ENCODE results near the gene KCP. TPM values are rescaled to one million over a fixed set of nuclear protein-coding genes. Genes with fewer than 3 reads are reported as not detected.

KCP gene
- total RNA-seq: 1 to 10 TPM in 1 of 3 donors, under 1 TPM in 2; 0.33 to 2.2 (median 0.88) TPM

DNA sequence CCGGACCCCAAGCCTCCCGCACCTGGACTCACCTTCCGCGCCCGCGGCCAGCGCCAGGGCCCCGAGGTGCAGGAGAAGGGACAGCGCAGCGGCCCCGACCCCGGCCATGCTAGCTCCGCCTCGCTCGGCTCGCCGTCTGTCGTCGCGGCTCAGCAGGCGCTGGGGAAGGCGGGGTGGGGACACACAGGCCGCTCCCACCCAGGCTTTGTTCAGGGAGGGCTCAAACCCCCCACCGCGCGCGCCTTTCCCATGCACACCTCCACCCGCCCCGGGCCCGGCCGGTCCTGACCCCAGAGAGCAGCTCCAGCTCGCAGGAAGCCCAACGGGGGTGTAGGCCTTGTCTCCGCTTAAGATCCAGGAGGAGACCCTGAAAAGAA lies at the start of gene KCP:
KCP (minus strand) TSS at position 141 of the 377 bp plus-strand sequence; CDS start at position 108, 33 bp downstream.
- Histone ChIP-seq H3K27me3 (peaks cover 8 to 38% of the 10 kb centered on the region in 2 donors), H3K36me3 (no peaks in the 10 kb centered on the region), H3K4me1 (no peaks in the 10 kb centered on the region), H3K4me3 (peak within 1 kb of the TSS; percentile 27 to 46 (median 34)), H3K27ac (peak within 1 kb of the TSS in 1 of 2 donors; percentile 13), H3K9me3 (no peaks in the 10 kb centered on the region)
- TF ChIP-seq, protein P1, sequence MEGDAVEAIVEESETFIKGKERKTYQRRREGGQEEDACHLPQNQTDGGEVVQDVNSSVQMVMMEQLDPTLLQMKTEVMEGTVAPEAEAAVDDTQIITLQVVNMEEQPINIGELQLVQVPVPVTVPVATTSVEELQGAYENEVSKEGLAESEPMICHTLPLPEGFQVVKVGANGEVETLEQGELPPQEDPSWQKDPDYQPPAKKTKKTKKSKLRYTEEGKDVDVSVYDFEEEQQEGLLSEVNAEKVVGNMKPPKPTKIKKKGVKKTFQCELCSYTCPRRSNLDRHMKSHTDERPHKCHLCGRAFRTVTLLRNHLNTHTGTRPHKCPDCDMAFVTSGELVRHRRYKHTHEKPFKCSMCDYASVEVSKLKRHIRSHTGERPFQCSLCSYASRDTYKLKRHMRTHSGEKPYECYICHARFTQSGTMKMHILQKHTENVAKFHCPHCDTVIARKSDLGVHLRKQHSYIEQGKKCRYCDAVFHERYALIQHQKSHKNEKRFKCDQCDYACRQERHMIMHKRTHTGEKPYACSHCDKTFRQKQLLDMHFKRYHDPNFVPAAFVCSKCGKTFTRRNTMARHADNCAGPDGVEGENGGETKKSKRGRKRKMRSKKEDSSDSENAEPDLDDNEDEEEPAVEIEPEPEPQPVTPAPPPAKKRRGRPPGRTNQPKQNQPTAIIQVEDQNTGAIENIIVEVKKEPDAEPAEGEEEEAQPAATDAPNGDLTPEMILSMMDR (IDR thresholded peaks at IDR 0.05): no peak
- TF ChIP-seq POLR2AphosphoS5 (IDR thresholded peaks at IDR 0.05) (no peak), POLR2A (IDR thresholded peaks at IDR 0.05) (no peak)
- DNase-seq (ENCODE audit: low spot score in 2 of 2): peak in 1 of 2 donors; percentile 39
- intact Hi-C loops (cut with DNase I; ENCODE audit: low total_unique reads): no loop called here

DNA sequence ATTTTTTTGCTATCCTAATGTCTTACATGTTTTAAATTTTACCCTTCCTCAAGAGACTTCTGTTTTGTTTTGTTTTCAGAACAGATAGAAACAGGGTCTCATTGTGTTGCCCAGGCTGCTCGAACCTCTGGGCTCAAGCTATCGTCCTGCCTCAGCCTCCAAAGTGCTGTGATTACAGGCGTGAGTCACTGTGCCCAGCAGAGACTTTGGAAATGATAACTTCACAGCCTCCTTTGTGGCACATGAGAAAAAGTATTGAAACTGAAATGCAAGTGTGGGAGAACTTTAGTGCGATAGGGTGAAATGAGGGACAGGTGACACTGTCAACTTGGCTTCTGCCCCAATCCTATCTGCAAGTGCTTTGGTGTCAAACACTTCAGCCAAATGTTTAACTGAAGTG lies 48.8 kb upstream of the KCP start:
- no peak overlapping the region for H3K4me3 ChIP-seq
- H3K36me3 ChIP-seq: no peaks in the 10 kb centered on the region
- intact Hi-C loops (cut with DNase I; ENCODE audit: low total_unique reads): no loop called here
- TF ChIP-seq POLR2A (IDR thresholded peaks at IDR 0.05) (no peak), POLR2AphosphoS5 (IDR thresholded peaks at IDR 0.05) (no peak)
- TF ChIP-seq, protein P1 (IDR thresholded peaks at IDR 0.05): no peak
- H3K9me3 ChIP-seq: no peaks in the 10 kb centered on the region
- no peak for DNase-seq (ENCODE audit: low spot score in 2 of 2)
- no peak overlapping the region for H3K27ac ChIP-seq
- no peaks in the 10 kb centered on the region for H3K4me1 ChIP-seq
- H3K27me3 ChIP-seq: no peaks in the 10 kb centered on the region

DNA sequence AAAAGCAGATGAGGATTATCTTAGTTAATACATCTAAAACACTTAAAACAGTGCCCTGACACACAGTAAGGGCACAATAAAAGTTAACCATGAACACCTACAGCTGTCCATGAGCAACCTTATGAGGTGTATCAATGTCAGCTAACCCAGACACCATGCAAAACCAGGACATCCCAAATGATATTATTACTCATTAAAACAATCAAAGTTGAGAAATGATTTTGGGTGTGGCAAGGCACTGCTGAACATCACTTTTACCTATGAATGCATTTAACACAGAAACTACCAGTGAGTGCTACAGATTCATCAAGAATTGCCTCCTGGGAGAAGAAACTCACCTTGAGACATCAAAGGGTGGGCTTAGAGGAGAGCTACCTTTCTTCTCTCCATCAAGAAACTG lies 45.5 kb upstream of the KCP start:
- no peaks in the 10 kb centered on the region for H3K27me3 ChIP-seq
- H3K27ac ChIP-seq: no peak overlapping the region
- H3K36me3 ChIP-seq: no peaks in the 10 kb centered on the region
- H3K4me3 ChIP-seq: no peak overlapping the region
- no peaks in the 10 kb centered on the region for H3K4me1 ChIP-seq
- no peak for DNase-seq (ENCODE audit: low spot score in 2 of 2)
- TF ChIP-seq POLR2A (IDR thresholded peaks at IDR 0.05): no peak
- intact Hi-C loops (cut with DNase I; ENCODE audit: low total_unique reads): no loop called here
- H3K9me3 ChIP-seq: no peaks in the 10 kb centered on the region

- intact Hi-C loops (cut with DNase I; ENCODE audit: low total_unique reads): no loop called here
Observed at GRCh38 chr7:128954830-128955802, 44.6 kb upstream of the KCP start.

GRCh38 chr7:128954150-128954549 lies 43.6 kb upstream of the KCP start:
- Histone ChIP-seq H3K27ac (no peak overlapping the region), H3K36me3 (no peaks in the 10 kb centered on the region), H3K9me3 (no peaks in the 10 kb centered on the region), H3K27me3 (no peaks in the 10 kb centered on the region), H3K4me3 (no peak overlapping the region), H3K4me1 (no peaks in the 10 kb centered on the region)
- intact Hi-C loops (cut with DNase I; ENCODE audit: low total_unique reads): no loop called here
- no peak for DNase-seq (ENCODE audit: low spot score in 2 of 2)
- TF ChIP-seq, protein P1 (IDR thresholded peaks at IDR 0.05): no peak
- TF ChIP-seq POLR2A (IDR thresholded peaks at IDR 0.05) (no peak), POLR2AphosphoS5 (IDR thresholded peaks at IDR 0.05) (no peak)

More at GRCh38 chr7:128954830-128955802, 44.6 kb upstream of the KCP start:
- TF ChIP-seq, protein P1 (IDR thresholded peaks at IDR 0.05): no peak
- TF ChIP-seq POLR2A (IDR thresholded peaks at IDR 0.05) (no peak), POLR2AphosphoS5 (IDR thresholded peaks at IDR 0.05) (no peak)
- Histone ChIP-seq H3K27ac (no peak overlapping the region), H3K9me3 (no peaks in the 10 kb centered on the region), H3K27me3 (no peaks in the 10 kb centered on the region), H3K4me3 (no peak overlapping the region), H3K36me3 (no peaks in the 10 kb centered on the region), H3K4me1 (no peaks in the 10 kb centered on the region)
- DNase-seq (ENCODE audit: low spot score in 2 of 2): no peak

Measured in breast epithelium (tissue), 4 donors.